Heart left ventricle (tissue), 16 donors: ENCODE results near the gene LBP. TPM values are rescaled to one million over a fixed set of nuclear protein-coding genes. Genes with fewer than 3 reads are reported as not detected.
"Not testable (repeated sequence)": the region's sequence is repeated elsewhere in the genome, so short reads cannot be mapped to it uniquely, and the experiment has no call there.

Source experiments
- ATAC-seq, 4 donors: fragments of 200-7000 bp; cut with Tn5 transposase; one replicate each; pipeline ENCODE4 v1.9.1; 2020 to 2022; ENCODE audit warnings: moderate library complexity in 4 of 4, mild to moderate bottlenecking in 3 of 4, moderate number of reproducible peaks in 1 of 4
- DNase-seq, 5 donors: peaks; one replicate each; pipeline ENCODE4 v3.0.0-alpha.2; 2020
- H3K27ac ChIP-seq, 12 donors: fragments of 200-600 bp; sonication (generic) in 4 of 12; one replicate each; pipeline versions ENCODE4 v1.5.0 to v1.8.0; 2016 to 2022; ENCODE audit warnings: mild to moderate bottlenecking in 2 of 12
- H3K27me3 ChIP-seq, 9 donors: fragments of 200-600 bp; sonication (generic) in 2 of 9; one replicate each; pipeline versions ENCODE4 v1.5.1 to v1.8.0; 2016 to 2022; ENCODE audit warnings: mild to moderate bottlenecking in 3 of 9
- H3K36me3 ChIP-seq, 9 donors: fragments of 200-600 bp; sonication (generic) in 2 of 9; one replicate each; pipeline versions ENCODE4 v1.5.0 to v1.8.0; 2018 to 2022; ENCODE audit warnings: mild to moderate bottlenecking in 2 of 9
- H3K4me1 ChIP-seq, 12 donors: fragments of 200-600 bp; sonication (generic) in 4 of 12; one replicate each; pipeline versions ENCODE4 v1.5.0 to v1.8.0; 2016 to 2022; ENCODE audit warnings: mild to moderate bottlenecking in 3 of 12
- H3K4me3 ChIP-seq, 12 donors: fragments of 200-600 bp; sonication (generic) in 4 of 12; one replicate each; pipeline versions ENCODE4 v1.5.0 to v1.8.0; 2017 to 2022; ENCODE audit warnings: mild to moderate bottlenecking in 9 of 12, moderate library complexity in 4 of 12
- H3K9me3 ChIP-seq, 12 donors: fragments of 200-600 bp; sonication (generic) in 4 of 12; one replicate each; pipeline versions ENCODE4 v1.5.0 to v1.8.0; 2016 to 2022; ENCODE audit warnings: mild to moderate bottlenecking in 1 of 12
- CTCF ChIP-seq, 12 donors: fragments of 200-600 bp; sonication (generic) in 4 of 12; IDR thresholded peaks; one replicate each; pipeline versions ENCODE4 v1.5.0 to v1.8.0; 2018 to 2022; ENCODE audit warnings: antibody characterized with exemption in 12 of 12, mild to moderate bottlenecking in 5 of 12
- POLR2A ChIP-seq, 2 donors: fragments of 450-650 bp; IDR thresholded peaks; one replicate each; pipeline ENCODE4 v1.6.1; 2017; ENCODE audit warnings: antibody characterized with exemption in 2 of 2, mild to moderate bottlenecking in 2 of 2, moderate library complexity in 2 of 2
- WGBS, 4 donors: extraction: QIAGEN DNeasy Blood & Tissue Kit in 2 of 4; methylation state at CpG; one replicate each; pipeline versions ENCODE4 v1.1.5 to v1.1.7; 2013 to 2018; 5-methylcytosine and 5-hydroxymethylcytosine counted together
- intact Hi-C, 10 donors: fragments of 100-400 bp; cut with DNase I; formaldehyde crosslinking; loops; one replicate each; pipeline versions ENCODE4 v1.11.1 to v1.14.2; 2022
- polyA plus RNA-seq, 2 donors: library from polyadenylated mRNA; stranded (reverse); fragments of 200-250 nt; gene quantifications; one replicate each; pipeline ENCODE4 v1.2.3, GENCODE V29; 2013
- total RNA-seq, 9 donors: library from RNA; depleted of rRNA in 2 of 9; stranded (reverse); fragments of >200 nt in 2 of 9; fragmentation: NEBNext Ultra II Directional in 3 of 9; extraction: Animal tissue kit (Norgen Biotek cat#: 25700) in 3 of 9; gene quantifications; one replicate each; pipeline versions ENCODE4 v1.1.0 to v1.2.4, GENCODE V29; 2016 to 2023
- donor health status: ischemic (EF 13 %, LVEDD 7.1; RV severe dilation, severe dysfunction).
- donor health status: healthy with polysubstance abuse.
- donor health status: DM: no; HTN: yes; CAD: no.
- donor health status: DM: no; HTN: no; CAD: no.
- donor health status: ischemic (EF 25% LVEDD 6.9; RV normal size, moderate dysfunction).
- donor health status: ischemic (EF 25% LVEDD 5.7; RV mildly dilated, moderate dysfunction).
- donor health status: healthy.
- donor health status: DM: yes; HTN: yes; CAD: no.
- donor health status: ischemic (EF 35%, LVEDD 5.7; RV mildly dilated, moderate dysfunction).
- donor health status: nonischemic (EF 11% LVEDD 7.7; RV severe dilation, severe dysfunction).
- donor health status: DM: yes; HTN: yes; CAD: no.
- donor health status: PGD.
- donor health status: ischemic (EF 29% LVEDD 5.4; RV normal size, mild dysfunction).
- donor health status: nonischemic (EF 23%, LVEDD 6.1; RV moderate dilation, normal function).

Gene LBP
- total and polyA plus RNA-seq, 11 donors: 0.15 to 1.2 (median 0.39) TPM; not detected in 5

- ATAC-seq: no peak
- Histone ChIP-seq H3K4me1 (peaks cover 0 to 6% (median 0%) of the 10 kb centered on the region in 12 donors), H3K27ac (no peak overlapping the region), H3K27me3 (peaks cover 0 to 18% (median 0%) of the 10 kb centered on the region in 9 donors), H3K4me3 (no peak overlapping the region), H3K36me3 (no peaks in the 10 kb centered on the region), H3K9me3 (peaks cover 0 to 11% (median 7%) of the 10 kb centered on the region in 12 donors)
- WGBS, 4 donors: 34 to 45% (median 39%) methylated on average over 6 of the region's 6 CpGs
- TF ChIP-seq POLR2A (IDR thresholded peaks at IDR 0.05): no peak
- TF ChIP-seq CTCF (IDR thresholded peaks at IDR 0.05): peak in 8 of 12 donors; percentile 8 to 39 (median 29)
- intact Hi-C loops: loop anchor here in 4 of 10 donors (5.0 to 10.0 kb wide), 2 partner anchors 67 to 70 kb away; no protein-coding TSS in a partner anchor
- DNase-seq: no peak
Observed at GRCh38 chr20:38337561-38338140, 8.6 kb upstream of the LBP start.

GRCh38 chr20:38338849-38339520, 7.3 kb upstream of the LBP start:
- Histone ChIP-seq H3K27me3 (peaks cover 0 to 18% (median 0%) of the 10 kb centered on the region in 9 donors), H3K4me1 (peaks cover 0 to 6% (median 0%) of the 10 kb centered on the region in 12 donors), H3K27ac (no peak overlapping the region), H3K9me3 (peaks cover 0 to 11% (median 7%) of the 10 kb centered on the region in 12 donors), H3K36me3 (no peaks in the 10 kb centered on the region), H3K4me3 (no peak overlapping the region)
- TF ChIP-seq POLR2A (IDR thresholded peaks at IDR 0.05) (no peak), CTCF (IDR thresholded peaks at IDR 0.05) (peak in 8 of 12 donors; percentile 12 to 42 (median 24))
- DNase-seq (no peak), ATAC-seq (peak in 2 of 4 donors; percentile 31 to 45)
- WGBS, 4 donors: 32 to 43% (median 36%) methylated on average over 7 of the region's 7 CpGs
- intact Hi-C loops: loop anchor here in 4 of 10 donors (5.0 to 10.0 kb wide), 2 partner anchors 66 to 68 kb away; no protein-coding TSS in a partner anchor

DNA sequence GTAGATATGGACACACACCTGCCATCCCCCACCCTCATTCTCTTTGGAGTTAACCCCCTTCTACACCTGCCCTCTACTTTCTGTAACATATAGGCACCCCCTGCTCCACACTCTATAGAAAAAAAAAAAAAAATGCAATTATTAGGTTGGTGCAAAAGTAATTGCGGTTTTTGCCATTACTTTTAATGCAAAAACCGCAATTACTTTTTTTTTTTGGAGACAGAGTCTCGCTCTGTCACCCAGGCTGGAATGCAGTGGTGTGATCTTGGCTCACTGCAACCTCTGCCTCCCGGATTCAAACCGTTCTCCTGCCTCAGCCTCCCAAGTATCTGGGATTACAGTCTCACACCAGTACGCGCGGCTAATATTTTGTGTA, 6.8 kb upstream of the LBP start:
- H3K9me3 ChIP-seq: peaks cover 0 to 11% (median 7%) of the 10 kb centered on the region in 12 donors
- not testable (repeated sequence) for H3K4me3 ChIP-seq, H3K27ac ChIP-seq, H3K4me1 ChIP-seq, H3K36me3 ChIP-seq, ATAC-seq, DNase-seq
- peaks cover 0 to 18% (median 0%) of the 10 kb centered on the region in 9 donors for H3K27me3 ChIP-seq
- intact Hi-C loops: loop anchor here in 4 of 10 donors (5.0 to 10.0 kb wide), 2 partner anchors 65 to 68 kb away; no protein-coding TSS in a partner anchor
- 83 to 88% (median 86%) methylated on average over 8 of the region's 8 CpGs for WGBS, 4 donors

DNA sequence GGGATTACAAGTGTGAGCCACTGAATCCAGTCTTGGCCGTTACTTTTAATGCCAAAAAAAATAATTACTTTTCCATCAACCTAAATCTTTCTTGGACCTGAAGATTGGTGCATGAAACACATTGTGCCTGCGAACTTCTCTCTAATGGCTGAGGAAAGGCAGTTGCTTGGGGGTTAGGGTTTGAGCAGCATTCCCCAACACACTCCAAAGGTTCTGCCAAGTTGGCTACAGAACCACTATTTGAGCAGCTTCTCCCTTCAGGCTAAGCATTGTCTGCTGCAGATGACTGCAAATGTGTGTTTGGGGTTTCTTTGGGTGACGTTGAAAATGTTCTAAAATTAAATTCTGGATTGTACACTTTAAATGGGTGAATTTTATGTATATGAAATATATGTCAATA, 6.3 kb upstream of the LBP start:
- no peak for ATAC-seq
- peaks cover 0 to 6% (median 0%) of the 10 kb centered on the region in 12 donors for H3K4me1 ChIP-seq
- H3K27ac ChIP-seq: no peak overlapping the region
- TF ChIP-seq POLR2A (IDR thresholded peaks at IDR 0.05): no peak
- no peak for TF ChIP-seq CTCF (IDR thresholded peaks at IDR 0.05)
- no peaks in the 10 kb centered on the region for H3K36me3 ChIP-seq
- intact Hi-C loops: loop anchor here in 5 of 10 donors (5.0 to 10.0 kb wide), 2 partner anchors 65 to 67 kb away; no protein-coding TSS in a partner anchor
- peaks cover 0 to 11% (median 7%) of the 10 kb centered on the region in 12 donors for H3K9me3 ChIP-seq
- 44 to 65% (median 56%) methylated on average over 3 of the region's 3 CpGs for WGBS, 4 donors
- peaks cover 0 to 16% (median 0%) of the 10 kb centered on the region in 9 donors for H3K27me3 ChIP-seq
- no peak for DNase-seq
- no peak overlapping the region for H3K4me3 ChIP-seq
